HEK293 (cell line): ENCODE measurements around the gene SMAGP.

Source experiments
- CTCF ChIA-PET: fragments of 350-600 bp; formaldehyde crosslinking; extraction: SDS; loops from one replicate; lab custom pipeline; 2021; ENCODE audit warnings: antibody characterized with exemption; lab: Yijun Ruan, JAX
- POLR2A ChIA-PET: fragments of 300-600 bp; formaldehyde crosslinking; extraction: SDS; loops from one replicate; lab custom pipeline; 2020; ENCODE audit warnings: antibody characterized with exemption, inconsistent platforms; lab: Yijun Ruan, JAX
- H3K27ac ChIP-seq: fragments of 200-500 bp; sonication (Bioruptor generic); 2 replicates; pipeline ENCODE4 v1.5.1; 2014; ENCODE audit warnings: low read depth, low read length, control low read depth, inconsistent platforms; ENCODE audit errors: extremely low read depth
- H3K36me3 ChIP-seq, 2 experiments: fragments of 200-500 bp in 1 of 2; sonication (Bioruptor generic) in 1 of 2; 1 replicate in 1 of 2; 2 replicates in 1 of 2; pipeline ENCODE4 v1.5.1; 2014 to 2017; ENCODE audit warnings: inconsistent platforms in 2 of 2, low read length in 2 of 2; ENCODE audit not compliant: control insufficient read depth in 2 of 2, insufficient read depth in 1 of 2
- H3K4me1 ChIP-seq: fragments of 200-500 bp; sonication (Bioruptor generic); 2 replicates; pipeline ENCODE4 v1.5.1; 2014; ENCODE audit warnings: mild to moderate bottlenecking, low read length, inconsistent platforms; ENCODE audit not compliant: control insufficient read depth, insufficient read depth
- H3K4me3 ChIP-seq: 2 replicates; pipeline ENCODE4 v1.5.1; 2011; ENCODE audit warnings: low read depth, mild to moderate bottlenecking, control low read depth, low read length, moderate library complexity
- H3K9me3 ChIP-seq: fragments of 200-500 bp; sonication (Bioruptor generic); 2 replicates; pipeline ENCODE4 v1.5.1; 2014; ENCODE audit warnings: low read depth, low read length, inconsistent platforms; ENCODE audit not compliant: control insufficient read depth, insufficient read depth
- CTCF ChIP-seq: fragments of 450-650 bp; formaldehyde crosslinking; IDR thresholded peaks from 2 replicates; pipeline ENCODE4 v1.5.1; 2016; ENCODE audit warnings: missing biosample characterization, missing genetic modification characterization
- EGR2 ChIP-seq: fragments of 450-650 bp; formaldehyde crosslinking; IDR thresholded peaks from 2 replicates; pipeline ENCODE4 v1.5.1; 2016; ENCODE audit warnings: low read depth, missing biosample characterization, missing genetic modification characterization
- HOXD13 ChIP-seq: sonication (generic); formaldehyde crosslinking; IDR thresholded peaks from 2 replicates; pipeline ENCODE4 v1.8.0; 2022; ENCODE audit warnings: missing genetic modification reagents, borderline replicate concordance
- IKZF3 ChIP-seq: fragments of 450-650 bp; IDR thresholded peaks from 2 replicates; pipeline ENCODE4 v1.5.0; 2018; ENCODE audit warnings: missing biosample characterization, mild to moderate bottlenecking, missing genetic modification characterization, moderate library complexity
- PRDM2 ChIP-seq: fragments of 450-650 bp; formaldehyde crosslinking; IDR thresholded peaks from 2 replicates; pipeline ENCODE4 v1.5.1; 2016; ENCODE audit warnings: missing biosample characterization, missing genetic modification characterization, borderline replicate concordance
- ZEB2 ChIP-seq: fragments of 450-650 bp; formaldehyde crosslinking; IDR thresholded peaks from 2 replicates; pipeline ENCODE4 v1.5.1; 2016; ENCODE audit warnings: missing biosample characterization, missing genetic modification characterization
- ZFHX2 ChIP-seq: fragments of 450-650 bp; formaldehyde crosslinking; conservative IDR thresholded peaks from 2 replicates; pipeline ENCODE4 v1.5.1; 2016; ENCODE audit warnings: missing biosample characterization, missing genetic modification characterization
- ZFP37 ChIP-seq: fragments of 450-650 bp; formaldehyde crosslinking; IDR thresholded peaks from 2 replicates; pipeline ENCODE4 v1.5.1; 2016; ENCODE audit warnings: missing biosample characterization, missing genetic modification characterization
- ZNF174 ChIP-seq: fragments of 450-650 bp; formaldehyde crosslinking; IDR thresholded peaks from 2 replicates; pipeline ENCODE4 v1.5.0; 2017; ENCODE audit warnings: missing biosample characterization, mild to moderate bottlenecking, missing genetic modification characterization
- ZNF23 ChIP-seq: fragments of 450-650 bp; formaldehyde crosslinking; IDR thresholded peaks from 2 replicates; pipeline ENCODE4 v1.5.1; 2016; ENCODE audit warnings: missing biosample characterization, missing genetic modification characterization, borderline replicate concordance
- ZNF37A ChIP-seq: fragments of 450-650 bp; IDR thresholded peaks from 2 replicates; pipeline ENCODE4 v1.5.1; 2018; ENCODE audit warnings: missing biosample characterization, missing genetic modification characterization
- ZNF518A ChIP-seq: fragments of 450-650 bp; formaldehyde crosslinking; conservative IDR thresholded peaks from 2 replicates; pipeline ENCODE4 v1.5.1; 2016; ENCODE audit warnings: low read depth, missing biosample characterization, missing genetic modification characterization
- ZNF544 ChIP-seq: fragments of 450-650 bp; formaldehyde crosslinking; IDR thresholded peaks from 2 replicates; pipeline ENCODE4 v1.5.0; 2017; ENCODE audit warnings: missing biosample characterization, missing genetic modification characterization
- ZNF623 ChIP-seq: fragments of 450-650 bp; formaldehyde crosslinking; IDR thresholded peaks from 2 replicates; pipeline ENCODE4 v1.5.1; 2016; ENCODE audit warnings: missing biosample characterization, missing genetic modification characterization
- ZNF660 ChIP-seq: fragments of 450-650 bp; IDR thresholded peaks from 2 replicates; pipeline ENCODE4 v1.5.1; 2018; ENCODE audit warnings: missing biosample characterization, mild to moderate bottlenecking, missing genetic modification characterization

SMAGP gene

GRCh38 chr12:51208016-51208660 lies 62.1 kb downstream of the SMAGP start:
- Histone ChIP-seq H3K27ac (no peak overlapping the region), H3K36me3 (peaks cover 0 to 7% of the 10 kb centered on the region in 2 experiments), H3K4me1 (no peaks in the 10 kb centered on the region), H3K9me3 (no peaks in the 10 kb centered on the region), H3K4me3 (no peak overlapping the region)
- POLR2A ChIA-PET, result no interaction called here
- TF ChIP-seq ZFP37 (tag by site-specific recombination) (no peak), IKZF3 (tag by site-specific recombination) (no peak), ZNF544 (tag by site-specific recombination) (no peak), ZNF660 (tag by site-specific recombination) (no peak), HOXD13 (no peak), ZNF23 (tag by site-specific recombination) (no peak), EGR2 (tag by site-specific recombination) (0 out of 2 replicates have a peak, but pooled peaks have one; percentile 27), ZFHX2 (tag by site-specific recombination) (peak; percentile 20; the same call in 1 of the 2 replicates), ZNF174 (tag by site-specific recombination) (no peak)
- CTCF ChIA-PET, result interaction anchor here (1.1 kb wide), 1 partner anchor 10 kb away, joined by 4 read pairs; no protein-coding TSS in a partner anchor

GRCh38 chr12:51205350-51205749 lies 64.9 kb downstream of the SMAGP start:
- no peaks in the 10 kb centered on the region for H3K4me1 ChIP-seq
- TF ChIP-seq ZNF518A (no peak), ZNF623 (no peak), PRDM2 (no peak), ZNF37A (tag by site-specific recombination) (no peak), ZEB2 (tag by site-specific recombination) (no peak), CTCF (no peak)
- H3K9me3 ChIP-seq, result no peaks in the 10 kb centered on the region
- H3K27ac ChIP-seq, result no peak overlapping the region
- ChIA-PET POLR2A (interaction anchor here (1.3 kb wide), 1 partner anchor 12 kb away, joined by 7 read pairs; the partner anchor contains the start of gene POU6F1), CTCF (interaction anchor here (0.6 kb wide), 1 partner anchor 374 kb away, joined by 3 read pairs; no protein-coding TSS in a partner anchor)
- no peak overlapping the region for H3K4me3 ChIP-seq
- peaks cover 0 to 7% of the 10 kb centered on the region in 2 experiments for H3K36me3 ChIP-seq
